GM21447 (cell line): Measurements from ENCODE around the gene SIPA1L2.

Experiments used
- ATAC-seq: cut with Tn5 transposase; IDR thresholded peaks from one replicate; pipeline ENCODE4 v1.9.1; 2021; ENCODE audit not compliant: unreplicated experiment

Gene SIPA1L2

GRCh38 chr1:232590744-232591082 is 39.2 kb downstream of the SIPA1L2 start:
- peak; percentile 89 for ATAC-seq

- ATAC-seq = peak; percentile 35
Observed at GRCh38 chr1:232589812-232590743, 39.9 kb downstream of the SIPA1L2 start.

- ATAC-seq = no peak
Observed at GRCh38 chr1:232589111-232589811, 40.7 kb downstream of the SIPA1L2 start.

- ATAC-seq = no peak
Observed at GRCh38 chr1:232587141-232588008, 42.6 kb downstream of the SIPA1L2 start.

- no peak for ATAC-seq
Observed at GRCh38 chr1:232586679-232587078, 43.3 kb downstream of the SIPA1L2 start.

GRCh38 chr1:232585486-232585885 is 44.4 kb downstream of the SIPA1L2 start:
- ATAC-seq = no peak

- no peak for ATAC-seq
Observed at GRCh38 chr1:232581932-232582331, 48.0 kb downstream of the SIPA1L2 start.
